ENCODE results near the gene VAV2. TPM values are rescaled to one million over a fixed set of nuclear protein-coding genes. Genes with fewer than 3 reads are reported as not detected.

VAV2 gene
- total and polyA plus RNA-seq, 2 experiments from 2014 or later, result 8.1 to 28.9 TPM

- H3K4me3 Mint-ChIP-seq, result no peak overlapping the region
- no peak overlapping the region for H3K27ac Mint-ChIP-seq
- no peaks in the 10 kb centered on the region for H3K36me3 ChIP-seq (ENCODE audit: insufficient read depth)
- H3F3A ChIP-seq (replicated peaks; ENCODE audit: low read depth), result 0 out of 2 replicates have a peak, but pooled peaks cover 2% of the 10 kb centered on the region
- DNase-seq (ENCODE audit: low spot score), result no peak
- TF ChIP-seq ETS1 (IDR thresholded peaks at IDR 0.05) (no peak), STAT1 (IDR thresholded peaks at IDR 0.05; ENCODE audit: unreplicated experiment) (no peak), JUNB (IDR thresholded peaks at IDR 0.05; ENCODE audit: unreplicated experiment) (no peak)
- H3K4me1 ChIP-seq (ENCODE audit: insufficient read depth), result peaks cover 7% of the 10 kb centered on the region
- no peak overlapping the region for H3K27ac ChIP-seq (ENCODE audit: low read depth)
- no peak overlapping the region for H2AFZ ChIP-seq
- H3K79me2 ChIP-seq (replicated peaks; ENCODE audit: insufficient read depth), result peaks cover 12% of the 10 kb centered on the region; the same call in 1 of the 2 replicates
- H3K27me3 Mint-ChIP-seq (ENCODE audit: insufficient read depth, low read depth, poor library complexity), result peaks cover 17% of the 10 kb centered on the region
- H3K36me3 Mint-ChIP-seq (ENCODE audit: low read depth), result no peaks in the 10 kb centered on the region
- no peak for ATAC-seq
- no peaks in the 10 kb centered on the region for H3K27me3 ChIP-seq (ENCODE audit: insufficient read depth)
- H3K4me2 ChIP-seq, result no peak overlapping the region
- no peaks in the 10 kb centered on the region for H3K9me3 Mint-ChIP-seq
- H3K4me3 ChIP-seq, result no peak overlapping the region
- peaks cover 30% of the 10 kb centered on the region for H3K4me1 Mint-ChIP-seq
- no peaks in the 10 kb centered on the region for H3K9me2 ChIP-seq (ENCODE audit: insufficient read depth)
- peaks cover 7% of the 10 kb centered on the region for H4K20me1 ChIP-seq (replicated peaks; ENCODE audit: insufficient read depth)
These were observed 147.2 kb downstream of the VAV2 start for GRCh38 chr9:133844881-133845410.

- peaks cover 7% of the 10 kb centered on the region for H4K20me1 ChIP-seq (replicated peaks; ENCODE audit: insufficient read depth)
- no peaks in the 10 kb centered on the region for H3K27me3 ChIP-seq (ENCODE audit: insufficient read depth)
- H3F3A ChIP-seq (replicated peaks; ENCODE audit: low read depth), result 0 out of 2 replicates have a peak, but pooled peaks cover 2% of the 10 kb centered on the region
- H3K4me1 ChIP-seq (ENCODE audit: insufficient read depth), result peaks cover 8% of the 10 kb centered on the region
- no peaks in the 10 kb centered on the region for H3K36me3 ChIP-seq (ENCODE audit: insufficient read depth)
- DNase-seq (ENCODE audit: low spot score) (no peak), ATAC-seq (no peak)
- no peak overlapping the region for H3K4me3 Mint-ChIP-seq
- H3K27ac ChIP-seq (ENCODE audit: low read depth), result no peak overlapping the region
- H3K36me3 Mint-ChIP-seq (ENCODE audit: low read depth), result no peaks in the 10 kb centered on the region
- no peak overlapping the region for H3K4me3 ChIP-seq
- no peaks in the 10 kb centered on the region for H3K9me3 Mint-ChIP-seq
- H3K4me1 Mint-ChIP-seq, result peaks cover 31% of the 10 kb centered on the region
- H3K27me3 Mint-ChIP-seq (ENCODE audit: insufficient read depth, low read depth, poor library complexity), result peaks cover 18% of the 10 kb centered on the region
- no peaks in the 10 kb centered on the region for H3K9me2 ChIP-seq (ENCODE audit: insufficient read depth)
- peaks cover 10% of the 10 kb centered on the region for H3K79me2 ChIP-seq (replicated peaks; ENCODE audit: insufficient read depth)
- H3K27ac Mint-ChIP-seq, result no peak overlapping the region
- no peak overlapping the region for H3K4me2 ChIP-seq
- no peak overlapping the region for H2AFZ ChIP-seq
- no peak for TF ChIP-seq REST (IDR thresholded peaks at IDR 0.05; ENCODE audit: unreplicated experiment)
- TF ChIP-seq EZH2 (IDR thresholded peaks at IDR 0.05; ENCODE audit: low read depth, unreplicated experiment), result no peak
- no peak for TF ChIP-seq ZNF331 (CRISPR knock-in tag; IDR thresholded peaks at IDR 0.05; ENCODE audit: low read depth)
- no peak for TF ChIP-seq CTCF (conservative IDR thresholded peaks at IDR 0.05; ENCODE audit: low read depth in 2 of 2)
- no peak for TF ChIP-seq JUNB (IDR thresholded peaks at IDR 0.05; ENCODE audit: unreplicated experiment)
- TF ChIP-seq ZNF114 (CRISPR knock-in tag; IDR thresholded peaks at IDR 0.05), result no peak
- TF ChIP-seq EZH2phosphoT487 (IDR thresholded peaks at IDR 0.05; ENCODE audit: unreplicated experiment), result no peak
- TF ChIP-seq POLR2AphosphoS5 (IDR thresholded peaks at IDR 0.05; ENCODE audit: low read depth), result no peak
- TF ChIP-seq CREB1 (CRISPR knock-in tag; IDR thresholded peaks at IDR 0.05; ENCODE audit: low read depth), result no peak
- no peak for TF ChIP-seq ETS1 (IDR thresholded peaks at IDR 0.05)
- no peak for TF ChIP-seq STAT1 (IDR thresholded peaks at IDR 0.05; ENCODE audit: unreplicated experiment)
- TF ChIP-seq NANOG (IDR thresholded peaks at IDR 0.05; ENCODE audit: borderline replicate concordance), result no peak
These were observed 147.7 kb downstream of the VAV2 start for GRCh38 chr9:133844398-133844784.

Measured in GM23338 (cell line).